HEK293 (cell line): ENCODE measurements around the gene FKRP.
A peak's percentile ranks its signal among the peaks of the same experiment; 100 is the strongest.
"Not testable (repeated sequence)": the region's sequence is repeated elsewhere in the genome, so short reads cannot be mapped to it uniquely, and the experiment has no call there.

Experiments used
- CTCF ChIA-PET: fragments of 350-600 bp; formaldehyde crosslinking; extraction: SDS; loops from one replicate; lab custom pipeline; 2021; ENCODE audit warnings: antibody characterized with exemption; lab: Yijun Ruan, JAX
- POLR2A ChIA-PET: fragments of 300-600 bp; formaldehyde crosslinking; extraction: SDS; loops from one replicate; lab custom pipeline; 2020; ENCODE audit warnings: antibody characterized with exemption, inconsistent platforms; lab: Yijun Ruan, JAX
- H3K27ac ChIP-seq: fragments of 200-500 bp; sonication (Bioruptor generic); 2 replicates; pipeline ENCODE4 v1.5.1; 2014; ENCODE audit warnings: low read depth, low read length, control low read depth, inconsistent platforms; ENCODE audit errors: extremely low read depth
- H3K36me3 ChIP-seq, 2 experiments: fragments of 200-500 bp in 1 of 2; sonication (Bioruptor generic) in 1 of 2; 1 replicate in 1 of 2; 2 replicates in 1 of 2; pipeline ENCODE4 v1.5.1; 2014 to 2017; ENCODE audit warnings: inconsistent platforms in 2 of 2, low read length in 2 of 2; ENCODE audit not compliant: control insufficient read depth in 2 of 2, insufficient read depth in 1 of 2
- H3K4me1 ChIP-seq: fragments of 200-500 bp; sonication (Bioruptor generic); 2 replicates; pipeline ENCODE4 v1.5.1; 2014; ENCODE audit warnings: mild to moderate bottlenecking, low read length, inconsistent platforms; ENCODE audit not compliant: control insufficient read depth, insufficient read depth
- H3K4me3 ChIP-seq: 2 replicates; pipeline ENCODE4 v1.5.1; 2011; ENCODE audit warnings: low read depth, mild to moderate bottlenecking, control low read depth, low read length, moderate library complexity
- H3K9me3 ChIP-seq: fragments of 200-500 bp; sonication (Bioruptor generic); 2 replicates; pipeline ENCODE4 v1.5.1; 2014; ENCODE audit warnings: low read depth, low read length, inconsistent platforms; ENCODE audit not compliant: control insufficient read depth, insufficient read depth
- AEBP2 ChIP-seq: fragments of 450-650 bp; formaldehyde crosslinking; IDR thresholded peaks from 2 replicates; pipeline ENCODE4 v1.5.1; 2016; ENCODE audit warnings: missing biosample characterization, missing genetic modification characterization, borderline replicate concordance
- EGR2 ChIP-seq: fragments of 450-650 bp; formaldehyde crosslinking; IDR thresholded peaks from 2 replicates; pipeline ENCODE4 v1.5.1; 2016; ENCODE audit warnings: low read depth, missing biosample characterization, missing genetic modification characterization
- IKZF3 ChIP-seq: fragments of 450-650 bp; IDR thresholded peaks from 2 replicates; pipeline ENCODE4 v1.5.0; 2018; ENCODE audit warnings: missing biosample characterization, mild to moderate bottlenecking, missing genetic modification characterization, moderate library complexity
- KLF16 ChIP-seq: fragments of 450-650 bp; formaldehyde crosslinking; IDR thresholded peaks from 2 replicates; pipeline ENCODE4 v1.5.1; 2017; ENCODE audit warnings: missing biosample characterization, missing genetic modification characterization
- PRDM2 ChIP-seq: fragments of 450-650 bp; formaldehyde crosslinking; IDR thresholded peaks from 2 replicates; pipeline ENCODE4 v1.5.1; 2016; ENCODE audit warnings: missing biosample characterization, missing genetic modification characterization, borderline replicate concordance
- SCRT2 ChIP-seq: fragments of 450-650 bp; formaldehyde crosslinking; IDR thresholded peaks from 2 replicates; pipeline ENCODE4 v1.5.1; 2016; ENCODE audit warnings: missing biosample characterization, missing genetic modification characterization
- ZBTB8A ChIP-seq: fragments of 450-650 bp; formaldehyde crosslinking; IDR thresholded peaks from 2 replicates; pipeline ENCODE4 v1.5.1; 2016; ENCODE audit warnings: missing biosample characterization, missing genetic modification characterization
- ZFHX2 ChIP-seq: fragments of 450-650 bp; formaldehyde crosslinking; conservative IDR thresholded peaks from 2 replicates; pipeline ENCODE4 v1.5.1; 2016; ENCODE audit warnings: missing biosample characterization, missing genetic modification characterization
- ZIC2 ChIP-seq: fragments of 450-650 bp; formaldehyde crosslinking; IDR thresholded peaks from 2 replicates; pipeline ENCODE4 v1.5.1; 2016; ENCODE audit warnings: missing biosample characterization, missing genetic modification characterization
- ZNF121 ChIP-seq: fragments of 450-650 bp; formaldehyde crosslinking; IDR thresholded peaks from 2 replicates; pipeline ENCODE4 v1.5.1; 2016; ENCODE audit warnings: missing biosample characterization, missing genetic modification characterization
- ZNF426 ChIP-seq: fragments of 450-650 bp; formaldehyde crosslinking; IDR thresholded peaks from 2 replicates; pipeline ENCODE4 v1.5.1; 2017; ENCODE audit warnings: missing biosample characterization, missing genetic modification characterization, mild to moderate bottlenecking, inconsistent platforms, moderate library complexity
- ZNF521 ChIP-seq: fragments of 450-650 bp; formaldehyde crosslinking; IDR thresholded peaks from 2 replicates; pipeline ENCODE4 v1.5.1; 2017; ENCODE audit warnings: missing biosample characterization, mild to moderate bottlenecking, missing genetic modification characterization
- ZNF530 ChIP-seq: fragments of 450-650 bp; formaldehyde crosslinking; IDR thresholded peaks from 2 replicates; pipeline ENCODE4 v1.5.1; 2016; ENCODE audit warnings: low read depth, missing biosample characterization, missing genetic modification characterization
- ZNF791 ChIP-seq: fragments of 450-650 bp; formaldehyde crosslinking; IDR thresholded peaks from 2 replicates; pipeline ENCODE4 v1.5.1; 2016; ENCODE audit warnings: missing biosample characterization, missing genetic modification characterization
- ZNF837 ChIP-seq: fragments of 450-650 bp; formaldehyde crosslinking; IDR thresholded peaks from 2 replicates; pipeline ENCODE4 v1.5.1; 2016; ENCODE audit warnings: missing biosample characterization, missing genetic modification characterization
- ZSCAN5A ChIP-seq: fragments of 450-650 bp; formaldehyde crosslinking; IDR thresholded peaks from 2 replicates; pipeline ENCODE4 v1.5.1; 2016; ENCODE audit warnings: missing biosample characterization, missing genetic modification characterization
- ZXDB ChIP-seq: fragments of 450-650 bp; formaldehyde crosslinking; IDR thresholded peaks from 2 replicates; pipeline ENCODE4 v1.5.1; 2016; ENCODE audit warnings: missing biosample characterization, missing genetic modification characterization

FKRP gene

GRCh38 chr19:46759817-46760333 lies 14.0 kb downstream of the FKRP start:
- Histone ChIP-seq H3K9me3 (no peaks in the 10 kb centered on the region), H3K4me1 (peaks cover 3% of the 10 kb centered on the region), H3K36me3 (peaks cover 9 to 23% of the 10 kb centered on the region in 2 experiments; a peak in 2 of 3 replicates), H3K27ac (no peak overlapping the region), H3K4me3 (no peak overlapping the region)
- POLR2A ChIA-PET = interaction anchor here (1.2 to 1.5 kb wide), 2 partner anchors 26 to 28 kb away, joined by 3 to 4 read pairs; partner anchors contain the start of gene SLC1A5
- TF ChIP-seq ZNF837 = no peak
- 0 out of 2 replicates have a peak, but pooled peaks have one; percentile 44 for TF ChIP-seq ZFHX2
- 0 out of 2 replicates have a peak, but pooled peaks have one; percentile 15 for TF ChIP-seq EGR2
- CTCF ChIA-PET = interaction anchor here (2.5 to 2.6 kb wide), 2 partner anchors 11 to 80 kb away, joined by 18 to 24 read pairs; no protein-coding TSS in a partner anchor

GRCh38 chr19:46760363-46760762 lies 14.5 kb downstream of the FKRP start:
- peaks cover 3% of the 10 kb centered on the region for H3K4me1 ChIP-seq
- peak; percentile 59; the same call in 1 of the 2 replicates for TF ChIP-seq ZNF121 (tag by site-specific recombination)
- TF ChIP-seq AEBP2 (tag by site-specific recombination) = no peak
- TF ChIP-seq, all 188 proteins: peak for 1
- no peak overlapping the region for H3K27ac ChIP-seq
- POLR2A ChIA-PET = interaction anchor here (1.2 to 1.5 kb wide), 2 partner anchors 25 to 28 kb away, joined by 3 to 4 read pairs; partner anchors contain the start of gene SLC1A5
- no peaks in the 10 kb centered on the region for H3K9me3 ChIP-seq
- peaks cover 7 to 23% of the 10 kb centered on the region in 2 experiments; a peak in 2 of 3 replicates for H3K36me3 ChIP-seq
- no peak overlapping the region for H3K4me3 ChIP-seq
- CTCF ChIA-PET = interaction anchor here (0.7 to 2.6 kb wide), 2 partner anchors 18 to 80 kb away, joined by 5 to 24 read pairs; no protein-coding TSS in a partner anchor

- POLR2A ChIA-PET = interaction anchor here (1.2 to 1.5 kb wide), 2 partner anchors 25 to 27 kb away, joined by 3 to 4 read pairs; partner anchors contain the start of gene SLC1A5
- H3K36me3 ChIP-seq = peaks cover 7 to 18% of the 10 kb centered on the region in 2 experiments; a peak in 2 of 3 replicates
- not testable (repeated sequence) for H3K9me3 ChIP-seq, H3K4me3 ChIP-seq, H3K4me1 ChIP-seq, H3K27ac ChIP-seq
- CTCF ChIA-PET = interaction anchor here (0.7 to 2.6 kb wide), 3 partner anchors 12 to 79 kb away, joined by 4 to 24 read pairs (median 5); no protein-coding TSS in a partner anchor
Measured at GRCh38 chr19:46760897-46761296, 15.0 kb downstream of the FKRP start.

GRCh38 chr19:46761418-46761831 lies 15.6 kb downstream of the FKRP start:
- Histone ChIP-seq H3K36me3 (peaks cover 7 to 12% of the 10 kb centered on the region in 2 experiments; a peak in 2 of 3 replicates), H3K4me3 (no peak overlapping the region), H3K4me1 (peaks cover 3% of the 10 kb centered on the region), H3K9me3 (no peaks in the 10 kb centered on the region), H3K27ac (no peak overlapping the region)
- ChIA-PET POLR2A (no interaction called here), CTCF (interaction anchor here (1.1 to 2.6 kb wide), 3 partner anchors 8 to 79 kb away, joined by 3 to 24 read pairs (median 4); no protein-coding TSS in a partner anchor)
- TF ChIP-seq ZNF521 (tag by site-specific recombination) (no peak), IKZF3 (tag by site-specific recombination) (no peak), KLF16 (no peak), SCRT2 (tag by site-specific recombination) (no peak), ZBTB8A (no peak), ZSCAN5A (no peak), PRDM2 (no peak), ZNF791 (no peak), ZNF426 (tag by site-specific recombination) (no peak), ZIC2 (no peak), ZXDB (no peak), ZFHX2 (no peak), ZNF530 (tag by site-specific recombination) (no peak)
